ENCODE data around the gene ZFHX3.

- TF ChIP-seq POLR2A (IDR thresholded peaks at IDR 0.05), result no peak
- no peak for TF ChIP-seq CTCF (IDR thresholded peaks at IDR 0.05)
These were observed 1.6 kb upstream of the ZFHX3 start for GRCh38 chr16:73049511-73049910.

Data from ovary (tissue), 3 donors.